SU-DHL-6 (cell line): ENCODE measurements around the gene RASSF3.

Experiments
- CTCF ChIP-seq: fragments of 200-600 bp; sonication (generic); IDR thresholded peaks from one replicate; pipeline ENCODE4 v1.5.1; 2017; ENCODE audit warnings: antibody characterized with exemption, mild to moderate bottlenecking, low read length, moderate library complexity; ENCODE audit not compliant: insufficient read depth, poor library complexity, severe bottlenecking
- EZH2phosphoT487 ChIP-seq: fragments of 200-600 bp; sonication (generic), shearing (Covaris generic); conservative IDR thresholded peaks from 2 replicates; pipeline ENCODE4 v1.6.1; 2018; ENCODE audit warnings: mild to moderate bottlenecking, antibody characterized with exemption, low read length, moderate library complexity, mixed read lengths

GRCh38 chr12:64672925-64673409 lies 62.7 kb downstream of the RASSF3 start:
- no peak for TF ChIP-seq CTCF
- no peak for TF ChIP-seq EZH2phosphoT487
